Measurements from ENCODE around the gene CES5A.

- TF ChIP-seq POLR2A (IDR thresholded peaks at IDR 0.05; ENCODE audit: low read length) (no peak), GATA1 (IDR thresholded peaks at IDR 0.05; ENCODE audit: low read depth, low read length) (no peak)
These were observed 1.7 kb upstream of the CES5A start for GRCh38 chr16:55876854-55877253.
